Transverse colon (tissue), 4 donors: ENCODE measurements around the gene OR2AJ1.

Experiments
- CTCF ChIP-seq, 5 experiments: fragments of 200-600 bp in 3 of 5; fragments of 450-650 bp in 2 of 5; sonication (generic) in 3 of 5; IDR thresholded peaks; 1 replicate in 2 of 5; 2 replicates in 3 of 5; pipeline ENCODE4 v1.5.1; 2016 to 2017; ENCODE audit warnings: antibody characterized with exemption in 5 of 5, inconsistent platforms in 3 of 5, mild to moderate bottlenecking in 2 of 5, moderate library complexity in 1 of 5
- POLR2A ChIP-seq: fragments of 450-650 bp; IDR thresholded peaks from one replicate; pipeline ENCODE4 v1.6.1; 2016; ENCODE audit warnings: antibody characterized with exemption, mild to moderate bottlenecking, moderate library complexity
- POLR2AphosphoS5 ChIP-seq, 3 donors: sonication (generic); formaldehyde crosslinking; IDR thresholded peaks; one replicate each; pipeline ENCODE4 v1.6.1; 2016; ENCODE audit warnings: antibody characterized with exemption in 3 of 3

GRCh38 chr1:247953408-247953807 is 28.7 kb downstream of the OR2AJ1 start:
- TF ChIP-seq CTCF (IDR thresholded peaks at IDR 0.05) (no peak), POLR2AphosphoS5 (IDR thresholded peaks at IDR 0.05) (no peak), POLR2A (no peak)
